COR-L47 (cell line): ENCODE measurements around the gene ARHGAP24.

Source experiments
- DNase-seq: peaks from one replicate; lab custom pipeline; 2025; lab: John Stamatoyannopoulos, UW

ARHGAP24 gene

GRCh38 chr4:85474818-85475630 is at the start of gene ARHGAP24:
TSS of gene ARHGAP24 (plus strand) at chr4:85475150.
- peak; percentile 89 for DNase-seq

DNA sequence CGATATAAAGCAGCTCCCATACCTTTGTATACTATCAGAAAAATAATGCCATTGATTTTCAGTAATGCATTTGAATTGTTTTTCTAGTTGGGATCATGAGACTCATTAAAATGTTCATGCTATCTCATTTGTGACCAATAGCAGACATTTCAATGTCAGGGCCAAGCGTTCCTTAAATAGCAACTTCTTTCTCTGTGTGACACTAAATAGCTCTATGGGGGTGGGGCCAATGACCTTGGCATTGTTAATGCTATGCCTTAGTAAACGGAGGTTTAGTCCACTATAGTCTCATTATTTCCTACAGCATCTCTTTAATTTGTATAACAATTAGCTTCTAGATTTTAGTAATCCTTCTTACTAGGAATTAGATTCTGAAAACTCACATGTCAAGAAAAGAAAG is 48.6 kb upstream of the ARHGAP24 start:
- no peak for DNase-seq

- DNase-seq, result no peak
These were observed 47.8 kb upstream of the ARHGAP24 start for GRCh38 chr4:85427123-85427522.

DNA sequence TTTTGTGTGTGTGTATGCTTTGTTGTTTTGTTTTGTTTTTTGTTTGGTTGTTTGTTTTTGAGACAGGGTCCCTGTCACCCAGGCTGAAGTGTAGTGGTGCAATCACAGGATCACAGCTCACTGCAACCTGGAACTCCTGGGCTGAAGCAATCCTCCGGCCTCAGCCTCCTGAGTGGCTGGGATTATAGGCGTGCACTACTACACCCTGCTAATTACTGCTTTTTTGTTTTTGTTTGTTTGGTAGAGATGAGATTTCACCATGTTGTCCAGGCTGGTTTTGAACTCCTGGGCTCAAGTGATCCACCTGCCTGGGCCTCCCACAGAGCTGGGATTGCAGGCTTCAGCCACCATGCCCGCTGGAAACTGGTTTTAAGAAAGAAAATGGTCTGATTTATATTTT is 44.7 kb upstream of the ARHGAP24 start:
- no peak for DNase-seq

DNA sequence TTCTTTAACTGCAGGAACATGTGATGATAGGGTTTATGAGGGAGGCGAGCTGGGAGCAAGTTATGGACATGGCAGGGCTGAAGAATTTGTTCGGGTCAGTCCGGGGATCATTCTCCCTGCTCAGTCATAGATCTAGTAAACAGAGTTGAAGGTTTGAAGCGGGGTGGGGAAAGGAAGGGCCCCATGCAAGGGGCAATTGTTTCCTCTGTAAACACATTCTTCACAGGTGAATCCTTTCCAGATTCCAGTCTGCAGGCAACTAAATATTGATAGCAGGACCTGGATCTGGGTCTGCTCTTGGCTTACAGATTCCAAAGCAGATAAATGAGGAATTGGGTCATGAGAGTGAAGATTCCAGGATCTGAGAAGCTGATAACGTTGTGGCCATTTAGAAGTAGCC is 44.3 kb upstream of the ARHGAP24 start:
- no peak for DNase-seq

DNA sequence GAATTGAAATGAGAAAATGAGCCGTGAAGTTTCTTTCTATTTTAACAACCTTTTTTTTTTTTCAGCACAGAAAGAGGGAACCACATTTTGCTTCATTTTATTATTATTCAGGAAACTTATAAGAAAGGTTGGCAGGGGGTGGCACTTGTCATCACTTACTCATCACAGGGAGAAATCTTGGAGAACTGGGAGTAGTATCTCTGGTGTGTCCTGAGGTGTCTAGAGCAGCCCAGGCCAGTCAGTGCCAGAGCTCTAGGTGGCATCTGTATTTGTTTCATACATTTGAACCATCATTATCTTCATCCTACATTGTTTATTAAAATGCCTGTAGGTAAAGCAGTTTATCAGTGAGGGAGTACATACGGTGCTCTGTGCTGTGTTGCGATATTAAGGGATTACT is 43.8 kb upstream of the ARHGAP24 start:
- no peak for DNase-seq

DNA sequence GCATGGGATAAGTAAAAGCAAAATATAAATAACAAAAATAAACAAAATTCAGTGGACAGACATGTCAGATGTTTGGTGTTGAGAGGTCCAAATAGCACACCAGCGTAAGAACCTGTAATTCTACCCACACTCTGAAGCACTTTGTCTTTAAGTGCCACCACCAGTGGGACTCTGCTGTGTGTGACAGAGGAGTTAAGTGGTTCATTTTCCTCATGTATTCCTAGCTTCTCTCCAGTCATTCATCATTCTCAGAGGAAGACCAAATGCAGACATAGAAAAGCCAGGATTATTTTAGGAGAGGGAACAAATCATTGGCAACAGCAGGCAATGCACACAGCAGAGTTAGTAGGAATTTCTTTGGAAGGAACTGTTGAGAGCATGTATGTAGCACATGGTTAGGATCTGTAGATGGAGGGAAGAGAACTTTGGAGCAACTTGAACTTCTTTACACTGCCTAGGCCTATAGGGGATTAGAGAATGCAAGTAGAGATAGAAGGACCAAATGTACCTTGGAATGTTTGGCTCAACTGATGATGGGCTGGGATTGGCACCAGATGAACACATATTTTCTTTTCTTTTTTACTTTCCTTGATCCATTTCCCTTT is 43.0 kb upstream of the ARHGAP24 start:
- DNase-seq, result no peak

GRCh38 chr4:85445050-85445639 is 29.8 kb upstream of the ARHGAP24 start:
- no peak for DNase-seq

DNA sequence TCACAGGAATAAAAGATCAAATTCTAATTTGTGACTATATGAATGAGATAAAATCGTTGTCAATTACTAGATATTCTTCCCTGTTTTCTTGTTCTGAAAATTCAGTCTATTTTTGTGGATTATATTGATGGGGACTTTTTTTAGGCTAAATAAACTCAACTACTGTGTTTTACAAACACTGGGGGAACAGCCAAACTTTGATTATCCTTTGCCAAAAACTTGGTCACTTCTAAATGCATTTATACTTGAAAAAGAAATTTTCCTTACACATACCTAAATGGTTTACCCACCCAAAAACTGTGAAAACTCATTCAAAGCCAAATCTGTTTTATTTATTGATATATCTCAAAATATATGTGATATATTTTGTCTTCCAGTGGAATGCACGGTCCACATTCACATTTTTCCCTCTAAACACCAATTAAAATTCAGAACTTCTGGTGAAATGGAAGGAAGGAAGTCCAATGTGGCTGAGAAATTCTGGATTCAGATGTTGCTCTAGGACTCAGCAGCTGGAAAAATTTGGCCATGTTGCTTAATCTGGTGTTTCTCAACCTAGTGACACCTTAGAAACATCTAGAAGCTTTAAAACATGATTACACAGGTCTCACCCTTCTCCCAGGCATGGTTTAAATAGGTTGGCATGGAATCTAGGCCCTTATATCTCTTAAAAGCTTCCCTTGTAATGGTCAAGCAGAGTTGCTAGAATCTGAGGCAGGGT is 28.6 kb upstream of the ARHGAP24 start:
- no peak for DNase-seq

- DNase-seq, result no peak
These were observed 25.8 kb upstream of the ARHGAP24 start for GRCh38 chr4:85448906-85449890.

DNA sequence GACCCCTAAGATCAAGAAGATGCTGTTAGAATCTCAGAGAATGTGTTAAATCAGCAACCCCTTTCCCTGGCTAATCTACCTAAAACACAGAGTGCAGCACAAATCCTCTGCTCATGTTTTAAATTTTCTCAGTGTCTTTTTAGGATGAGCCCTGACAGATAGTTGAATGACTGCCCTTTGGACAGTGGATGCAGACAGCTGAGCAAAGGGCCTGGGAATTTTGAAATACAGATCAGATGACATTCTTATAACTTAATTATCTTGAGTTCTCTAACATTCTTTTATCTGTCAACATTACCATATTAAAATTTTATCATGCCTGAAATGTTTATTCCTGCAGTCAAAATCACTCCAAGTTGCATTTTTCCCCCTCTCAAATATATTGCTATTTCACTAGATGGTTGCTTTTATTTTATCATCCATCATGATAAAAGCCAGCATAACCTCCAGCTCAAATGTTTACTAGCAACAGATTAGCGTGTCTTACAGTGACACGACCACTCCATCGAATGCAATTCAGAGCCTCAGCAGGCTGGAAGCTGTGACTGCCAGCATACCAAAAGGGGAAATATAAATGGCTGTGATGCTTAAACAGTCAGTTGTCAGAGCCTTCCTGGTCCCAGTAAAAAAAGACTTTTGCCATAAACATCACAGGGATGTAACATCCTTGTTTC is 22.8 kb upstream of the ARHGAP24 start:
- no peak for DNase-seq

- no peak for DNase-seq
These were observed 19.0 kb upstream of the ARHGAP24 start for GRCh38 chr4:85455942-85456341.

DNA sequence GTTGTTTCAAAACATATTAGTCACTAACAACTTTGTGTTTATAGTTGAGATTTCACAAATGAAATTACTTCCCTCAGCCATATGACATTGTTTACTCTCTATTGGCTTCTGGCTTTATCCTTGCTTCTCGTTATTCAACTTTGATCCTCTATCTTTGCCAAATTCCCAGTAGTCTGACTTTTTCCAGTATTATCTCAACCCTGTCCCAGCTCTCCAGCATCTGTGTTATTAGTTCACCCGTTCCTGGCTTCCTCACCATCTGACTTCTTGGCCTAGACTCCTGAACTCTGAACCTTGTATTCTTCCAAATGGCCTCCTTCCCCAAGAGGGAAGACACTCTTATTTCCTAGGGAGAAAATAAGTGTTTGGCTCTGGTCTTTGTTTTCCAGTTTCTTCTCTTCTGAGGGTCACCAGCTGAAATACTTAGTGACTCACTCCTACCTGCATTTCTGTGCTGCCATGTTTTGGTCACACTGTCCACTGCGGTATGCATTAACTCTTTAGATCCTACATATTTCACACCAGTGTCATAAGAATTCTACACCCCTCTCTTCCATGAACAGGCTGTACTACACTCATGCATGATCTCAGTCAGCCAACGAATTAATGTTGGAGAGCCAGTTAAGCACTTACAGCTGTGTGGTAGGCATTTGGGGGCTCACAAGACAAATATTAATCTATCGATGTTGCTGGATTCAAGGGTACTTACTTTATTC is 17.0 kb upstream of the ARHGAP24 start:
- DNase-seq, result no peak

GRCh38 chr4:85459736-85460135 is 15.2 kb upstream of the ARHGAP24 start:
- no peak for DNase-seq

DNA sequence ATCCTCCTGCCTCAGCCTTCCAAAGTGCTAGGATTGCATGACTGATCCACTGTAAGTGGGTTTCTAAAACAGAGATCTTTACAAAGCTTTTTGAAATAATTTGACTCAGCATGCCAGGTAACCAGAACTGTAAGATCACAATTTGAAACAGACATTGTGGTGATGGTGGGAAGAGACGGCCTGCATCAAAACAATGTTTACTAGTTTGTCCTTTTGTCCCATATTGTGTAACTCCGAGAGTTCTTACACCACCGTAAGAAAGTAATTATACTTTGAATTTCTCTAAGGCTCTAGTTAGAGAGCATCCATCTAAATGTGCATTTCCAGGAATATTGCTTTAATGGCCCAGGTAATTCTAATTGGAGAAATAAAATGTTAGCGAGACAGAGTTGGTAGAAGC is 594 bp upstream of the ARHGAP24 start:
- no peak for DNase-seq

GRCh38 chr4:85475631-85476233 is 782 bp downstream of the ARHGAP24 start:
- no peak for DNase-seq

GRCh38 chr4:85476381-85476780 is 1.4 kb downstream of the ARHGAP24 start:
- no peak for DNase-seq

- DNase-seq, result no peak
These were observed 2.6 kb downstream of the ARHGAP24 start for GRCh38 chr4:85477534-85477933.

DNA sequence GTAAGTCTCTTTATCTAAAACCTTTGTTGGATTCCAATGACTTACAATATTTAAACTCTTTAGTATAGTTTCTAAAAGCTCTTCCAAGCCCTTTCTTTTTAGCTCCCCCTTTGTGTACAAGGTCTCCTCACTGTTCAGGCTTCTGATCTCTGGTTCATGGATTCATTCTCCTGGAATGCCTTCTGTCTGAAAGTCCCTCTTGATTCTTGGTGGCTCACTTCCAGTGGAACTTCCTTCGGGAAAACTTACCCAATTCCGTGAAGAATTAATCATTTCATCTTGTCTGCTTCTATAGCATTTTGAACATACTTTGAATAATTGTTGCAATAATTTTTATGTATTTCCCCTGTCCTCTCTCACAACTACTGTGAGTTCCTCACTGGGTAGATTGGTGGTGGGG is 3.6 kb downstream of the ARHGAP24 start:
- no peak for DNase-seq
